Activated gamma-delta T cell (primary cell): ENCODE measurements around the gene NCMAP.

Experiments used
- DNase-seq: peaks from one replicate; lab custom pipeline; 2025; lab: John Stamatoyannopoulos, UW

NCMAP gene

GRCh38 chr1:24570265-24571125, 14.6 kb downstream of the NCMAP start:
- no peak for DNase-seq

GRCh38 chr1:24572301-24572700, 16.4 kb downstream of the NCMAP start:
- DNase-seq: no peak

DNA sequence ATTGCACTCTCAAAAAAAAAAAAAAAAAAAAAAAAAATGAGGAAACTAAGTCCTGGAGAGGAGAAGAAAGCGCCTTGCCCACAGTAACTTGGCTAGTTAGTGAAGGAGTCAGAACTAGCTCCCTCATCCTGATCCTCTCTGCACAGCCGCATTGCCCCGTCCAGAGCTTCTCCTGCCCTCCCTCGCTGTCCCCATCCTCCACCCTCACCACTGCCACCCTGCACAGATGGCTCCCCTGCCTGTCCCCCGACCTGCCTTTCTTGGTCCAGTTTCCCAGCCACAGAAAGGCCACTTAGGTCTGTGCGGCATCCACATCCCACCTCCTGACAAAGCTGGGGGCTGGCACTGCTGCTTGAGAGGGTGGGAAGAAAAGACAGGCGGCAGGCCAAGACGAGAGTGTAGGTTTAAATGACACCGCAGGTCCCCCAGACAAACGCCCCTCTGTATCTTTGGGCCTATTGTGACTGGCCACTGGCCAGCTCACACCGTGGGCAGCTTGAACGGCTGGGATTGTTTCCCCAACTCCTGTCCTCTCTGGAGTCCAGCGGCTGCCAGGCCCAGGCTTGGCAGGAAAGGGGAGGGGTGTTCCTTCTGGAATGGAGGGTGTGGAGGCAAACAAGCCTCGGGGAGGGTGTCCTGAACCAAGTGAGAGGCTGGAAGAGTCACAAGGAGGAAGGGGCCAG, 20.2 kb downstream of the NCMAP start:
- DNase-seq: no peak

- no peak for DNase-seq
These were observed 23.0 kb downstream of the NCMAP start for GRCh38 chr1:24578846-24579245.

DNA sequence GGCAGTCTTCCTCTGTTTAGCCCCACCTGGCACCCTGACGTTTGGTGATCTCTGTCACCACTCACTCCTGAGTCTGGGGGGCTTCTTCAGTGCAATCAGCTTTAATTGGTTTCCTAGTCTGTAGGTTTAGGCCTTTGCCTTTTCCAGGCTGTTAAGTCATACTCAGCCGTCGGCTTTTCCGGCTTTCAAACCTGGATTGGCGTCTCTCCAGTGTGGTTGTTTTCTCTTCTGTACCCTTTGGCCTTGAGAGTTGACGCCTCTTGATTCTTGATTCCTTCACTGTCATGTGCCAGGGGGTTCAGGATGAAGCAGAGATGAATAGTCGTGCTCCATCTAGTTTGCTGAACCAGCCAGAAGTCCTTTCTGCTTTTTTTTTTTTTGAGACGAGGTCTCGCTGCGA, 24.9 kb downstream of the NCMAP start:
- no peak for DNase-seq

DNA sequence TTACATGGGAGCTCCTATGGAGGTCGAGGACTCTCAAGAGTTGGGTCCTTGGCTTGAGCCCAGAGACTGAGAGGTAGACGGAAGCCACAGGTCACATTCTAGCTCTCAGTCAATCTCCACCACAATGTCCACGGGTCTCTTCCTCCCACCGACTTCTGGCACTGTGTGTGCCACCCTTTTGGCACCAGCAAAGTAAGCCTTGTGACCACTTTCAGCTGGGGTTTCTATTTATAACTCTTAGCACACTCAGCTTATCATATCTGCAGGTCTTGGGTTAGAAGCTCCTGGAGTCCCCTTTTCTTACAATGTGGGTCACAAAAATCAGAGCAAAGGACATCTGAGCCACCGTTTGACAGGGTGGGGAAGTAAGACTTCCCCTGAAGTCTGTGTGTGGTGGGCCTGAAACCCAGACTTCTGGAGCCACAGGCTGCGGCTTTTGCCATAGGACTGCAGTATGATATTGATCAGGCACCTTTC, 28.3 kb downstream of the NCMAP start:
- no peak for DNase-seq

GRCh38 chr1:24586119-24586518, 30.2 kb downstream of the NCMAP start:
- DNase-seq: no peak

DNA sequence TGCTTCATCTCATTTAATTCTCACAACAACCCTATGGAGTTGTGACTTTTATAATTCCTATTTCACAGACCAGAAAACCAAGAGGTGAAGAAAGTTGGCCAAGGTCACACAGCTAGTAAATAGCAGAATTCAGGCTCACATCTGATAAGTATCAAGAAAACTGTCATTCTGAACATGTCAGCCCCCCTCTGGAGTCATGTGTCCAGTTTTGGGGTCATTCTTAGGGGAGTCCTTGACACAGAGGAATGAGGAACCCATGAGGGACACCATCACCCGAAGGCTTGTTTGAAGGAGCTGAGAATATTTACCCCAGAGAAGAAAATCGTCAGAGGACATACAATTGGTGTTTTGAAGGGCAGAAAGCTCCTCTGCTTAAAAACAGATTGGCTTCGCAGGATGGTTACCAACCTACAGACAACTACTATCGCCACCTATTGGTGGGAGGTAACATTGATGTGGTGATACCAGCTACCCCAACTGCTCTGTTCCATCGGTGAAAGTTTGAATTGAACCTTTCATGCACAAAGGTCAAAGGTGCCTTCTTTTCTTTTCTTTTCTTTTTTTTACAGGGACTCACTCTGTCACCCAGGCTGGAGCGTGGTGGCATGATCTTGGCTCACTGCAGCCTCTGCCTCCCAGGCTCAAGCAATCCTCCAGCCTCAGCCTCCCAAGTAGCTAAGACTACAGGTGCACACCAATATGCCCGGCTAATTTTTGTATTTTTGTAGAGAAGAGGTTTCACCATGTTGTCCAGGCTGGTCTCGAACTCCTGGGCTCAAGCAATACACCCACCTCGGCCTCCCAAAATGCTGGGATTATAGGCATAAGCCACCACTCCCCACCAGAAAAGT, 31.3 kb downstream of the NCMAP start:
- no peak for DNase-seq

DNA sequence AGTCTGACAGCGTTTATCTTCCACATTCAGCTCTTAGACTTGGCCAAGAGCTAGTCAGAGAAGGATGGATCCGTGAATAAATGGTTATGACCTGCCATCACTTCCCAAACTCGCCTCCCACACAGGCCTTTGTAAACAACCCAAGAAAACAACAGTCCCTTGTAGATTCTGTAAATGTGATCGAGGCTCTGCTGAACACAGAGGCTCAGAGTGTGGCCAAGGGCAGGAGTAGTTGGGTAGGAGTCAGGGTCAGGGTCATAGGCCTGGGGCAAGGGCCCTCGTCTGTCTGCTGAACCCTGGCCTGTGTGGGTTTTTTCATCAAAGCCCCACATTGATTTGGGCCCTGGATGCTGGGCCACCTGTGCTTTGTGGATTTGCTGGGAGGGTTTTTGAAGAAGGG, 32.7 kb downstream of the NCMAP start:
- DNase-seq: no peak

DNA sequence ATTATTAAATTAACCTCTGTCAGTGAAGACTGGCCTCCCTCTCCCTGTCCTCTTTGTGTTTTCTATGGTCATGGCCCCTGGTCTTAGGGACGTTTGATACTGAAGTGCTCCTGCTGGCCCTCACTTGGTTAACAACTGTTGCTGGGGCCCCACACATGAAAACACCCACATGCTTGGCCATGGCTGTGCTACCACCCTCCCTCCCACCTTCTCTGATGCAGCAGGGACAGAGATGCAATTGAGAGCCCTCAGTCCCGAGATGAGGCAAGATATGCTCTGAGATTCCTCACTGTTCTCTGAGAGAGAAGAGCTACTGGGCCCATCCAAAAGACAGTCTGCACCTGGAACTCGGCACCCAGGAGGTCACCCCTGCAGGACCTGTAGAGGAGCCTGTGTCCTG, 33.3 kb downstream of the NCMAP start:
- no peak for DNase-seq

DNA sequence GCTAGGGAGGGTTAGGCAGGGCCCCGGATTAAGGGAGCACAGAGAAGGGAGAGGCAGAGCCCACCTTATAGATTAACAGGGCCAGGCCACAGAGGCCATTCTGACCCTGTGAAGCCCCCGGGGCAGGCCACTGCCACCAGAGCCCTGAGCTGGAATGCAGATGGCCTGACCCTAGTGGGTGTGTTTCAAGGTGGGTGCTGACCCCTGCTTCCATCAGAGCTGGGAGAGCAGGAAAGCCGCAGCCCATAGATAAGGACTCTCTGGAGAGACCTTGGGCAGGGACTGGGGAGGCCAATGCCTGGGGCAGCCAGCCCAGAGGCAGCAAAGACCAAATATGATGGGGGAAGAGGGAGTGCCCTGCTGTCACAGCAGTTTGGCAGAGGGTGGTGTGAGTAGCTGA, 35.9 kb downstream of the NCMAP start:
- no peak for DNase-seq

- no peak for DNase-seq
These were observed 38.4 kb downstream of the NCMAP start for GRCh38 chr1:24594328-24594598.

GRCh38 chr1:24596401-24596880, 40.6 kb downstream of the NCMAP start:
- no peak for DNase-seq

DNA sequence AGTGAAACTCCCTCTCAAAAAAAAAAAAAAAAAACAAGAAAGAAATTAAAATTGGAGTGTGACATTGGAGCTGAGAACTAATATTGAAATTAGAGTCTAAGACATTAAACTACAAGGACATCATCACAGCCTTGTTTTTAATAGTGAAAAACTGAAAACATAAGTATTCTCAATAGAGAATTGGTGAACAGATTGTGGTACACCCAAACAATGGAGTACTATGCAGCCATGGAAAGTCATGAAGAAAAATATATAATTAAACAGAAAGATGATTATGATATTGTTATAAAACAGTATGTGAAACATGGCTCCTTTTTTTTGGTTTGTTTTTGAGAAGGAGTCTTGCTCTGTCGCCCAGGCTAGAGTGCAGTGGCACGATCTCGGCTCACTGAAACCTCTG, 43.4 kb downstream of the NCMAP start:
- no peak for DNase-seq

DNA sequence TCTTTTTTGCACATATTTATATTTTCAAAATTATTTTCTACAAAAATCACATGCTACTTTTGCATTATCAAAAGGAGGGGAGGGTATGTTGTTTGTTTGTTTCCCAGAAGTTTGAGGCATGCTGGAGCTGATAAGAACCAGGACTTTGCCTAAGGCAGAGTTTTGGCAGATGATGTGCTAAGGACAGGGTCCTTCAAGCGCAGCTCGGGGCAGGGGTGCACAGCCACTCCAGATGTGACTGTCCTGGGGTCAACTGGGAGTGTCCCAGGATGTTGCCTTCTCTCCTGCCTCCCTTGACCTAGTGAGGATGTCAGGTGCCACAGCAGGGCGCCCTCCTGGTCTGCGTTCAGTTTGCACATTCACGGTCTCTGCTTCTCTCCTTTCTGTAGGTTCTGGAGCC, 44.7 kb downstream of the NCMAP start:
- no peak for DNase-seq

DNA sequence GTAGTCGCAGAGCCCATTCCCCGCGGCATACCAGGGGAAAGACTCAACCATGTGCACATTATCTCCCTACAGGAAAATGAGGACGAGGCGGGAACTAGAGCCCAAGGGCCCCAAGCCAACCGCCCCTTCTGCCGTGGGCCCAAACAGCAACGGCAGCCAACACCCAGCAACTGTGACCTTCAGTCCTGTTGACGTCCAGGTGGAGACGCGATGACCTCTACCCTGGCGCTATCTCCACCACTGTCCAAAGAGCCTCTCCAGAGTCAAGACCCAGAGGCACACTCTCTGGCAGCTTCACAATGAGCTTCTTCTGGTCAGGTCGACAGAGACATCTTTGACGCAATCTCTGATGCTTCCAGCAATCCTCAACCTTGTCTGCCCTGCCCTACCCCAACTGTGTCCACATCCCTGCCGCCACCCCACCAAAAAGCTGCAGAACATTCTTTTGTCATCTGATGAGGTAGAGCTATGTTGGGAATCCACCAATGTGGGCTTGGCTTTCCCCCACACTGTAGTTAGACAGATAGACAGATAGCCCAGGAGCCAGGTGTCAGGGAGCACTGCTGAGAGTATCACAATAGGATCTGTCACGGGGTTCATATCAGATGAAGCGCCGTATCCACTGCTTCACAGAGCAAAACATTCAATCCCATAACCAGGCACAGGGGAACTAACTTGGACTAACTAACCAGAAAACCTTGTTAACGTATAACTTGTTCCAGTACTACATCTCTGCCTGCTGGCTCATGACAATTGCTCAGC, 49.8 kb downstream of the NCMAP start:
- no peak for DNase-seq

DNA sequence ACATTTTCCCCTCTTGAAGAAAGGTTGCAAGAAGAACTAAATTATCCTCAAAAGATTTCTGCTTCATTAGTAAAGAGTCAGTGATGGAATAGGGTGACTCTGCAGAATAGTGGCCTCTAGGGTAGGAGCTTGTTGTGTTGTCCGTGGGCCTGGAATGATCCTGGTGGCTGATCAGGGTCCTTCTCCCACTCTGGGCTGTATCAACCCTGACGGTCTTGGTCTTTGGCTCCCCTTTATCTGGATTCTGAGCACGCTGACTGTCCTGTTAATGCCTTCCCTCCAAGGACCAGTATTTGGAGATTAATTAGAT, 50.4 kb downstream of the NCMAP start:
- no peak for DNase-seq

DNA sequence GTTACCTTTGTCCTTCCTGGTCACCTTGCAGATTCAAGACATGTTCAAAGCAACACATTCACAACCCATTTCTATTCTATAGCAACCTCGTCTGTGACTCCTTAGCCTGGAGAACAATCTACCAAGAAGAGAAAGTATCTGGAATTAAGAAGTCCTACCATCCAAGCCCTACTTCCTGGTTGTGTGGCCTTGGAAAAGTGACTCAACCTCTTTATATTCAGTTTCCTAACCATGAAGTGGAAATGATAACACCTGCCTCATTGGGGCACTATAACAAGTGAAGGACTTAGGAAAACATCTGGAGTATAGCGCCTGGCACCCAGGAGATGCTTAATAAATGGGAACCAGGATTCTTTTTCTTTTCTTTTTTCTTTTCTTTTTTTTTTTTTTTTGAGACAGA, 50.7 kb downstream of the NCMAP start:
- no peak for DNase-seq

DNA sequence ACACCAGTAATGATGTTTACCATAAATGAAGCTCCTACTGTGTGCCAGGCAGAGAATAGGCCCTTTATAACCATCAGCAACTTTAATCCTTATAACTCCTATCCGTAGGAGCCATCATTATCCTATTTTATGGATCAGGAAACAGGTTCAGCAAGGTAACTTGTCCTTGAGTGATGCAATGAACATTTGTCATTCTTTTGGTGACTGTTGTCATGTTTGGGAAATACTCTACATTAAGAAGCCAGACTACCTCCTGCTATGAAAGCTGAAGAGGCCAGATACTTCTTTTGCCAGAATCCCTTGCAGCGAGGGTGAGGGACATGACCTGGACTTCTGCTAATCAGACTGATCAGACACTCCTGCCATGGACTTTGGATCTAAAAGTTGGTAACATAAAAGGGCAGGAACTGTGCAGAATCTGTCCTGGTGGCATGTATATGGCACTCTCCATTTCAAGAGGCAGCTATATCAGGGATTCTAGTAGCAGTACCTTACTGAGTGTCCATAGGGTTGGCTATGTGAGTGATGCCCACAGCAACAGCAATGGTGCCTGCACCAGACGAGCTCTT, 54.1 kb downstream of the NCMAP start:
- no peak for DNase-seq

DNA sequence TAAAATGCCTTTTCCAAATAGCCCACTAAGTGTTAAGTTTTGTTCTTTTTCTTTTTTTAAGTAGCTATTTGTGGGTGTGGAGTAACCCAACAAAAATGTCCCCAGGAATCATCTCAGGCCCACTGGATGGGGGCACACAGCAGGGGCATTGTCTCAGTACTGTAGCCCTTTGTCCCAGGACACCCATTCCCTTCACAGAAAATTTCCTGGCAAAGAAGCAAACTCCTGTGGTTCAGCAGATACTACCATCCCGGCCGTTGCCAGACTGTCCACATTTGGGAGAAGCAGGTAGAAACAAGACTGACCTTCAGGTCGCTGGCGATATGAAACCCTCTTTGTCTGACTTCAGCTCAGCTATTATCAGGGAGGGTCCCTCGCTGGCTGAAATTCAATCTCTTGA, 63.5 kb downstream of the NCMAP start:
- no peak for DNase-seq

DNA sequence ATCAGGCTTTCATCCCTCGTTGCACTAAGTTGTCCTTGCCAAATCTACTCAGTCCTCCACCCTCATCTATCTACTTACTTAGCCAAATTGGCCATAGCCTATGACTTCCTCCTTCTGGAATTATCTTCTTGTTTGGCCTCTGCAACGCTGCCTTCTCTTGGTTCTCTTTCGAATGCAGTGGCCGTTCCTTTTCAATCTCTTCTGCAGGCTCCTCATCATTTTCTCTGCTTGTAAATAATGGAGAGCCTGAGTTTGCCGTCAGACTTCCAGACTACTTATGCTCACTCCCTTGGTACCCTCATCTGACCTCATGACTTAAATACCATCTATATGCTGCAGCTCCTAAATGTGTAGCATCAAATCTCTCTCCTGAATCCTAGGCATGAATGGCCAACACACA, 64.8 kb downstream of the NCMAP start:
- DNase-seq: no peak

- no peak for DNase-seq
These were observed 65.2 kb downstream of the NCMAP start for GRCh38 chr1:24621121-24621520.
